GM18870 (cell line): ENCODE measurements around the gene IKZF1.

Experiments used
- ATAC-seq: cut with Tn5 transposase; IDR thresholded peaks from one replicate; pipeline ENCODE4 v1.9.1; 2021; ENCODE audit warnings: moderate library complexity; ENCODE audit not compliant: unreplicated experiment

Gene IKZF1

DNA sequence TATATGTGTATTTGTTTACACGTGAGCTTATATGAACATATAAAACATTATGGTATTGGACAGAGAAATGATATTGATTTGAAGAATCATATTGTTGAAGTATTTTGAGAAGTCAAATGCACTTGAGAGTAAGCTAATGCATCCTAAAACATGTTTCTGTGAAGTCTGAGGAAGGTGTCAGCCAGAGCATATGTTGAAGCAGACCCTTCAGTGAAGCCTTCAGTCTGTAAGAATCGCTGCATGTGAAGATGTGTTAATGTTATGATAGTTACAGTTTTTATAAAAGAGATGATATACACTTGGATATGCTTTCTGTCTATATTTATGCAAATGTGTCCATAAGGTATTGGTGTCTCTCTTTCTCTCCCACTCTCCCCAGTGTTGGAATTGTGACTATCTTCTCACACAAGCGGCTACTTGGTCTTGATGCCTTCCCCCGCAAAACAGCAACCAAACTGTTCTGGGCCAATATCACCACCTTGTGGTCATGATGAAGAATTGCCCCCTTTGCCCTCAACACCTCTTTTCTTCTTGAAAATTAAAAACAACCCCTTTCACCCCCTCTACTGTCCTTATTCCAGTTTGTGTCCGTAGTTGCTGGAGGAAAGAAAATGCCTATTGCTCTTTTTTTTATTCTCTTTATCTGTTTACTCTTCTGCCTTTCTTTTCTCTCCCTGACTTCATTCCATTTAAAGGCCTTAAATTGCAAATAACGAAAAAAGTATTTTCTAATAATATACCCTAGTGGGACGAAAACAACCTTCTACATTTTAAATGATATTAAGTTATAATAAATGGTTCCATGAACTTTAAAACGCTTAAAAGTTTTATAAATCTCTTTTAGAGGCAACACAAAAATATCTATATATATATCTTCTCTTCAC lies 64.9 kb downstream of the IKZF1 start:
- ATAC-seq: no peak

DNA sequence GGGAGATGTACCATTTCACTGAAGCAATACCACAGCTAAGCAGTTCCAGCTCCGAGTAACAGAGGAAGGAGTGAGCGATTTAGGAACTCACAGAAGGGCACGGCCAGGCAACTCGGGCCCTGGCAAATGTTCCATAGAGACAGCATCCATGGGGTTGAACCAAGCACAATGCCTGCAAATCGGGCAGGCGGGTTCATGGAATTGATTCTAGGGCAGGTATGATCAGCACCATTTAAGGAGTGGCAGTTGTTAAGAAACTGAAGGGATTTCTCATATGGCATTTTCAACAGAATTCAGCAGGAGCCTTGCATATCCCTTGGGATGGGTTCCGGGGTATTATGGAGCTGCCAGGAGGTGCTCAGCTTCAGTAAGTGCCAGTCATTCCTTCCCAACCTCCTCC lies 66.4 kb downstream of the IKZF1 start:
- no peak for ATAC-seq

DNA sequence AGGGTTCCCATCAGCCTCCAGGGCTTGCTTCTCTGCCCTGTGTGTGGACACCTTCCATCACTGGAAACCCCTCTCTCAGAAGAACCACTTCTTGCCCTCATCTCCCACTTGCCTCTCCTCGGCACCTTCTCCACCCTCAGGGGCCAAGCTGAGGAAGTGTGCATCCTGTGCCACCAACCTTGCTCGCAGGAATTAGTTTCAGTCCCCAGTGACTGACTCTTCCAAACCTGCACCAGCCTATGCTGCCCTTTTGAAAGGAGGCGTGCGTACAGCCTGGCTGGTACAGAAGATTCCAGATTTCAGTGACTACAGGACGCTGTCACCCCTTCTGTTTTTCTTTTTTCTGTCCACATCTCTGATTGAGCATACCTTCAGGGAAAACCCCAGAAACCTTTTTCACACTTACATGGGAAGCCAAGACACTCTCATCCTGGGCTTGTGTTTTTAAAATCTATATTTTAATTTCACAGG lies 67.1 kb downstream of the IKZF1 start:
- no peak for ATAC-seq

DNA sequence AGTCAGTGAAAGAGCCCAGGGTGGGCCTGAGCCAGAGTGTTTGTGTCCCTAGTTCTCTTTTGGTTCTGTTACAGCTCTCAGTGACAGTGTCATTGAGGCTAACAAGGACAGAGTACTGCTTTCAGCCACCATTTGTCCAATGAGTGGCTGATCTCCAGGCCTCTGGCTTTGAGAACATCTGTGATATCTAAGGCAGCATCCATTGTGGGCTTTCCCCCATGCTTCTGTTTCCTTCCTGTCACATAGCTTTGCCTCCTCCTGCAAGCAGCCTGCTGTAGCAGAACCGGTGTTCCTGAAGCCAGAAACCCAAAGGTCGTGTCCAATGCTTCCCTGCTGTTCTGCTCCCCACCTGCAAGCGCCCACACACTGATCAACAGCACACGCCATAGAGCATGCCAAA lies 68.4 kb downstream of the IKZF1 start:
- ATAC-seq: no peak

DNA sequence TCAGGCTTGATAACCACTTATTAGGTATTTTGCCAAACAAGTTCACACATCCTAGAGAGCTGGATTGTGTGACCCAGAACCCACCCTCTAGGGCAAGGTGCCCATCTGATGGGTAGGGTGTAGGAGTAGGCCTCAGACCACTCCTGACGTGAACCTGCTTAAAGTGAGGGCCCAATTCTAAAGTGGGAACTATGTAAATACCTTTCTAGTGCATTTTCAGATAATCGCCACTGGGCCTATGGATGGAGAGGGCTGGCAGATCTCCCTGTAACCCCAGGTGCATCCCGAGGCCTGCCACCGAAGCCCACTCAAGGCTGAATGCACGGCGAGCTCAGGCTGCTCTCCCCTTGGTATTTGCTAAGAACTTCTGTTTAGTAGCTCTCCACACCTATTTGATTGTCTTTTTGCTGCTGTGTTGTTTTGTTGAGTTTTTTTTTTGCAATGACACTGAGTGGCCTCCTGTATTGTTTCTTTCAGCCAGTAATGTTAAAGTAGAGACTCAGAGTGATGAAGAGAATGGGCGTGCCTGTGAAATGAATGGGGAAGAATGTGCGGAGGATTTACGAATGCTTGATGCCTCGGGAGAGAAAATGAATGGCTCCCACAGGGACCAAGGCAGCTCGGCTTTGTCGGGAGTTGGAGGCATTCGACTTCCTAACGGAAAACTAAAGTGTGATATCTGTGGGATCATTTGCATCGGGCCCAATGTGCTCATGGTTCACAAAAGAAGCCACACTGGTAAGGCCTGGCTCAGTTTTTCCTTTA lies 71.7 kb downstream of the IKZF1 start:
- no peak for ATAC-seq

DNA sequence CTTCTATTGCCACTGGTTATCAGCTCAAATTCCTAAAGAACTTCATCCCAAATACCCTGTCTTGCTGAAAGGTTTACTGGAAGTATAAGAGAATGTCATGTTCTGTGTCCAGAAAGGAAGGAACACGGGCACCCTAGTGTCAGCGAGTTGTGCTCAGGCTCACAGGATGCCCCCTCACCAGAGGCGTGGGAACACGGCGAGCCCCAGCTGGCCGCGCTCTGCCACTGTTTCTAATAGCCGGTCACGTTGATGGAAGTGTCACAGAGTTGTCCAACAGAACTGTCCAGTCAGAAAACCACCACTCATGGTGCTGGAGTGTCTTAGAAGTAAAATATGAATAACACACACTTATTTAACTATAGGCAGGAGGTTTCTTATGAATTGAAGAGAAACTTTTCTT lies 72.8 kb downstream of the IKZF1 start:
- no peak for ATAC-seq

DNA sequence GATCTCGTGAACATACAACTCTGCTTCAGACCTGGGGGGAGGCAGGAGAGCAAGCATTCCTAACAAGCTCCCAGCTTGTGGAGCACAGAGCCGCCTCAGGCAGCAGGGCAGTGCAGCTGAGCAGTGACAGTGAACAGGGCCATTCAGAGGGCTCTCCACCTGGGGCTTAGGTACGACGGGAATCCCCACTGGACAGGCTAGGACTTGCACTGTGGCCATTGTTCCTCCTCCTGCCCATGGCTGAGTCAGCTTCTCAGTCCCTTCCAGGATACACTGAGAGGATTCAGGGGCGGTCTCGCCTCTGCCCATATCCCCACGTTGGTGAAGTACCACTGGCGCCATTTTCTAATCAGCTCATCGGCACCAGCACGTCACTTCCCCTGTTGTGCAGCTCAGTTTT lies 74.6 kb downstream of the IKZF1 start:
- no peak for ATAC-seq

DNA sequence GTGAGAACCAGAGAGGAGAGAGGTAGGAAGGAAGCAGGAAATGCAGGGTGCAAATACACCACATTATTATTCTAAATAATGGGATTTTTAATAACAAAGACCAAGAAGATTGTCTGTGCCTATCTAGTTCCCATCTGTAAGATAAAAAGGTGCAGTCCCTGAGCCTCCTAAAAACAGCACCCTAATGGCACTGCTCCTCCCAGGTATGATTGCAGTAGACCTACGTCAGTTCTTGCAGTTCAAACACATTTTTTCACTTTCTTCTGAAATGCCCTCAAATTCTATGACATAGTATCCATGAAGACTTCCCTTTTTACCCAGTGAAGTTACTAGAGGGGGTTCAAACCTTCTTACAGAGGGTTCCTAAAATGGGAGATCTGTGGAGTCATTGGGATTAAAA lies 75.0 kb downstream of the IKZF1 start:
- no peak for ATAC-seq

DNA sequence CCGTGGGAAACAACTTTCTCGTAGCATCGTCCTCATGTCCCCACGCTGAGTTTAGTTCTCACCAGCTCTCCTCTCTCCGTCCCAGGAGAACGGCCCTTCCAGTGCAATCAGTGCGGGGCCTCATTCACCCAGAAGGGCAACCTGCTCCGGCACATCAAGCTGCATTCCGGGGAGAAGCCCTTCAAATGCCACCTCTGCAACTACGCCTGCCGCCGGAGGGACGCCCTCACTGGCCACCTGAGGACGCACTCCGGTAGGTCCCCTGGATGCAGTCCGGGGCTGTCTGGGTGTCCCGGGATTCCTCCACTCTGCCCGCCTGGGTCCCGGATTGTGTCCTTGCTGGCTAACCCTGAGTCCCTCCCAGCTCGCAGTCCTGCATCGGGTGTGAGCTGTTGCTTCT lies 77.9 kb downstream of the IKZF1 start:
- no peak for ATAC-seq

DNA sequence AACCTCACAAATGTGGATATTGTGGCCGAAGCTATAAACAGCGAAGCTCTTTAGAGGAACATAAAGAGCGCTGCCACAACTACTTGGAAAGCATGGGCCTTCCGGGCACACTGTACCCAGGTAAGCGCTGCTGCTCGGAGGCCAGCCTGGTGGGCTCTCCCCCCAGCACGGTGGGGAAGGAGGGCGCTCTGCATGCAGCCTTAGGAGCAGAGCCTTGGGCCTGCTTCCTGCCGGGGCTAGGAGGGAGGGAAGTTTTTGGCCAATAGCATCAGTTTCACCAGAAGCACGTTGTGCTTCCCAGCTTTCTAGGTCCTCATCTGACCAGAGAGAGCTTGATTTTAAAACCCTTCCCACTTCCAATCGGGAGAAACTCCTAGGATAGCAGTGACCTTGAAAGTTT lies 82.8 kb downstream of the IKZF1 start:
- ATAC-seq: no peak

DNA sequence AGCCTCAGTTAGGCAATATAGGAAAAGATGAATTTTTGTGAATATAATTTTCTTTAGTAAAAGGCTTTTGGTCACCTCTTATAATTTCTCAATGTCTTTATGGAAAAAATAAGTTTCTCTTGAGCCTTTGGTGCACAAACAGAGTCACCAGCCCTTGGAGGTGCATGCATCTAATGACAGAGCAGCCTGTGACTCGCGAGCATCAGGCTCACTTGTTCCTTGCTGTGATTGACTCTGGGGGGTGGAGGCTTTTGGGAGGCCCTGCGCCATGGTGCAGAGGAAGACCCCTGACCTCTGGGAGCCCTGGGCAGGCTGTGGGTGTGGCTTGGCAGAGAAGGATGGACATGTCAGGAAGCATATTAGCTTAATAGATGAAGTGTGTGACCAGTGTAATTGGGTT lies 85.4 kb downstream of the IKZF1 start:
- no peak for ATAC-seq

DNA sequence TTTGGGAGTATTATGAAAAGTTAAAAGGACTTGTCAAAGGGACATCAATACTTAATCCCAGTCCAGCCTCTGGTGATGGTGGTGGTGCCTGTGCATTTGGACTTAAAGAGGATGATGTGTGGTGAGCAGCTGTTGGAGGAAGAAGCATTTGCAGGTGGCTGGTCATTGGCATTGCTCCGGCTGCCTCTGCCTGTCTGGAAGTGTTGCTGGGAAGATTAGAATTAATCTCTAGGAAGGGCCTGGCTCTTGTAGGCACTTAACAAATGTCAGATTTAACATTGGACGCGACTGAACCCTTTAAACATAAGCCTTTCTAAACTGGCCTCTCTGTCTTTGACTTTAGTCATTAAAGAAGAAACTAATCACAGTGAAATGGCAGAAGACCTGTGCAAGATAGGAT lies 86.9 kb downstream of the IKZF1 start:
- no peak for ATAC-seq

DNA sequence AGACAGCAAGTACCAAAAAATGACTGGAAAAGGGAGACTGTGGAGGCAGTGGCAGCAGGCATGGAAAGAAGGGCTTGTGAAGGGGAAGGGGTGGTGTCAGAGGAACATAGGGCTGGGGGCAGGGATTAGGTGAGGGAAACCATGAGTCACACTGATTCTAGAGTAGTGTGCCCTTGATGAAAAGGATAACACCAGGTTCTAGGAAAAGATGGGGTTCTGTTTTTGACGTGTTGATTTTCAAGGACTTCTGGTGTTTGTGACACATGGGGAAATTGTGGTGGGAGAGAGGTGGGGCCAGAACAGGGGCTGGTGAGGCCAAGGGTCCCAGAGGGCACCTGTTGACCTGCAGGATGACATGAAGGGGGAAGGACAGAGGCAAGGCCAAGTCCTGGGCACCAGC lies 88.6 kb downstream of the IKZF1 start:
- no peak for ATAC-seq

DNA sequence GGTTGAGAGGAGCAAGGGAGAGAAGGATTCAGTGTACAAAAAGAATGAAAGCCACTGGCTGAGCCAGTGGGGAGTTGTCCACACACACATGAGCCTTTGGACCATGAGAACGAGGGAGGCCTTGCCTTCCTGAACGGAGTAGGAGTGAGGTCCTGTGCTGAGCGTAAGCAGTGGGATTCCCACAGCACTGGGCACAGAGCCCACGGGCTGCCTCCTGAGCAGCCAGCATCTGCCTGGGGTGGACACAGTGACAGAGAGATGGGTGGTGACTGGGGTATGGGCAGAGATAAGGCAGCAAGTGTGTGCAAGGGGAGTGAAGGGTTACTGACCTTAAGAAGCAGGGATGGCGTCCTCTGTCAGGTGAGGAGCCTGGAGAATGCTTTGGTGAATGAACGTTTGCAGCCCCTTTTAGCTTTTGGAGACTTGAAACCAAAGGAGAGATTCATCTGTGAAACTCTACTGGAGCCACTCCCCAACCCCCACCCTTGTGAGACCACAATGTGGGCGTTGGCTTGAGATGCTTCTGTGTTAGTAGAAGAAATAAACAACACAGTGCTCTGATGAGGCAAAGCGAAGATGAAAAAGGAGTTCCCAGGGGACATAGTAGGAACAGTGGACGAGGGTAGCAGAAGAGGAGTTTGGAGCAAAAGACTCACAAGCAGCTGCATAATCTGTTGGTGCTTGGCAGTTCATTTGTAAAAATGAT lies 89.2 kb downstream of the IKZF1 start:
- ATAC-seq: no peak

DNA sequence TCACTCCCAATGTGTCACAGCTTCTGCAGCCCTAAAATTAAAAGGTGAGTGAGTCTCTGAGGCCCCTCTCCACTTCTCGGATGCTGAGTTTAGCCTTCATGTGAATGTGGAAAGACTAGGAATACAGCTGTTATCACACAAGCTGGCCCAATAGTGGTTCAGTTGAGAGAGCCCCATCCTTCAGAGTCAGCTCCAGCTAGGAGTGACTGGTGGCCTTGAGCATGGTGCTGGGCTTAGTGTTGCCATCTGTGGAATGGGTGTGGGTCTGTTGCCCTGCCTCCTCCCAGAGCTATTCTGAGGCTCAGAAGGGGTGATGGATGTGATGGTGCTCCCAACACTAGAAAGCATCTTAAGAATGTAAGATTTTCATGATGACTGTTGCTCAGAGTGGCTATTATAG lies 89.8 kb downstream of the IKZF1 start:
- ATAC-seq: no peak

DNA sequence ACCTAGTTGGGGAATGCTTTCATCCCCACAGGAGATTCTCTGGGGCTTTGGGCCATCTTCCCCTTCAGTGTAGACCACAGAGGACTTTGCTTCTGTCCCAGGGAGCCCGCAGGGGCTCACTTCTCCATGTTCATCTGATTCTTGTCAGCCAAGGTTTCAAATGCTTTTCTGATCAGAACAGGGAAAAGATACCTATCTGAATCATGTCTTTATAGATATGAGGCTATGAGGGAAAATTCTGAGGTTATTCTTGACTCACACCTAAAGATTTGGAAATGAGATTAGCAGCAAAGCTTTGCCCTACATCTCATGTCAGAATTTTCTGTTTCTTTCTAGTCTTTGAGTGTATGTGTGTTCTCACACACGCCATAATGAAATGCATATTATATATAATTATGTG lies 92.3 kb downstream of the IKZF1 start:
- ATAC-seq: peak; percentile 7

DNA sequence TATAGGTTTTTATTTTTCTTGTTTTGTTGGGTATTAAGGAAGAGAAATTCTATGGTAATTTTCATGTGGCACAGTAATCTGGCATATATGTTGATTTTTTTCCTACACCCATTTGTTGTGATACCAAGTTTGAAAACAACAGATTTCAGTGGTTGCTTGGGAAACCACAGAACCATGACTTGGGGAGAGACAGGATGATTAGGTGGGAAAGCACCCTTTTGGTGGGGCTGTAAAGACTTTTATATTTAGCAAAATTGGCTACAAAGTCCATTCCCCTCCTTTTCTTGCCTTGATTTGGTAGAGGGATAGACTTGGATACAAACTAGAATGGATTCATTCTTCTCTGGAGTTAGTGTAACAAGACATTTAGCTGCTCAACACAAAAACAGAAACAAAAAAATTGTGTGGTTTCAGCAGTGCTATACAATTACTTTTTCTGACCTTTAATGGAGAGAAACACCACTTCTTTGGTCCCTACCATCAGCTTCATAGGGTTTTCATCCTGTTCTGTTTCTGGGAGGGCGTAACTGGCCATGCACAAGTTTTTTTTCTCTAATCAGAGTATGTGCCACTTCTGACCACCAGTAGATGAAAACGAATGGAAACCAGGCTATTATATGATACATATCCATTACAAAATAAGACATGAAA lies 92.9 kb downstream of the IKZF1 start:
- peak; percentile 81 for ATAC-seq

DNA sequence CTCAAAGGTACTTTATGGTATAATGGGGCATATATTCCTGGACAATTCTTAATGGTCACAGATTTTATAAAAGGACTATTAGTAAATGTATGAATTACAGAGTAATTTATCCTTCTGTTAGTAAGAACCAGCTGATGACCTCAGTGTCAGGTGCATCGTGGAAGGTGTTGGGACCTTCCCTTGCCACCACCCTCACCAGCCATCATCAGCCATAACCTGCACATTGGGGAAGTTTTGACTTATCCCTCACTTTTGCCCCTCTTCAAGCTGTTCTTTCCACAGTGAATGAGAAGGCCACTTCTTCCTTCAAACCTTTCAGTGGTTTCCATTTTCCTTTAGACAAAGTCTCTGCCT lies 93.4 kb downstream of the IKZF1 start:
- no peak for ATAC-seq

DNA sequence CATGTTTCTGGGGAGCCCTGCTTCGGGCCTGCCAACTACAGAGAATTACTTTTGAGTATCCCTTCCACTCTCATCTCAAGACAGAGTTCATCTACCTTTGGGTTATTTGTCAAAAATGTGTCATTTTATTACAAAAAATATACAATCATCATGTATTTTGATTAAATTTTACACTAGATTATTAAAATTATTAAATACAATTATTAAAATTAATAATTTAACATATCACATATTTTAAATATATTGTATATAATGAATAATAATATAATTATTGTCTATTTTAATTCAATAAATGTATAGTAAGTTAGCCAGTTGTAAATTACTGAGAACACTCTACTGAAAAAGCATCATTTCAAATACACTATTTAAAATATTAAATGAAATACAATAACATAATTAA lies 94.7 kb downstream of the IKZF1 start:
- no peak for ATAC-seq

DNA sequence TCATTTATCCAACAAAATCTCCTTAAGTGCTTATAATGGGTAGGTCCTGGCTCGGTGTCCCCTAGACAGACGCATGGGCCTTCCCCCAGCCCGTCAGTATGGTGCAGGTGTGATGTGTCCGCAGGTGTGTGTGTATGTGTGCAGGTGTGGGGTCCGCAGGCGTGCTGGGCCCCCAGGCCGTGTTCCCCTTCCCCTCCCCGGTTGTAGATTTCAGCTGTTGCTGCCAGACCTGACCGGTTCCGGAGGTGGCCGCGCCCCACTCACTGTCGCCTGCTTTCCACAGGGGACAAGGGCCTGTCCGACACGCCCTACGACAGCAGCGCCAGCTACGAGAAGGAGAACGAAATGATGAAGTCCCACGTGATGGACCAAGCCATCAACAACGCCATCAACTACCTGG lies 95.1 kb downstream of the IKZF1 start:
- no peak for ATAC-seq

DNA sequence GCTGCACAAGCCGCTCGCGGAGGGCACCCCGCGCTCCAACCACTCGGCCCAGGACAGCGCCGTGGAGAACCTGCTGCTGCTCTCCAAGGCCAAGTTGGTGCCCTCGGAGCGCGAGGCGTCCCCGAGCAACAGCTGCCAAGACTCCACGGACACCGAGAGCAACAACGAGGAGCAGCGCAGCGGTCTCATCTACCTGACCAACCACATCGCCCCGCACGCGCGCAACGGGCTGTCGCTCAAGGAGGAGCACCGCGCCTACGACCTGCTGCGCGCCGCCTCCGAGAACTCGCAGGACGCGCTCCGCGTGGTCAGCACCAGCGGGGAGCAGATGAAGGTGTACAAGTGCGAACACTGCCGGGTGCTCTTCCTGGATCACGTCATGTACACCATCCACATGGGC lies 95.6 kb downstream of the IKZF1 start:
- no peak for ATAC-seq
